Erythroblast (primary cell): ENCODE measurements around the gene EYS.

Experiments used
- GATA1 ChIP-seq: IDR thresholded peaks from 2 replicates; pipeline ENCODE4 v1.6.1; 2011; ENCODE audit warnings: low read depth, mild to moderate bottlenecking, control low read depth, low read length, moderate library complexity
- POLR2A ChIP-seq: IDR thresholded peaks from 2 replicates; pipeline ENCODE4 v1.6.1; 2011; ENCODE audit warnings: mild to moderate bottlenecking, low read length

DNA sequence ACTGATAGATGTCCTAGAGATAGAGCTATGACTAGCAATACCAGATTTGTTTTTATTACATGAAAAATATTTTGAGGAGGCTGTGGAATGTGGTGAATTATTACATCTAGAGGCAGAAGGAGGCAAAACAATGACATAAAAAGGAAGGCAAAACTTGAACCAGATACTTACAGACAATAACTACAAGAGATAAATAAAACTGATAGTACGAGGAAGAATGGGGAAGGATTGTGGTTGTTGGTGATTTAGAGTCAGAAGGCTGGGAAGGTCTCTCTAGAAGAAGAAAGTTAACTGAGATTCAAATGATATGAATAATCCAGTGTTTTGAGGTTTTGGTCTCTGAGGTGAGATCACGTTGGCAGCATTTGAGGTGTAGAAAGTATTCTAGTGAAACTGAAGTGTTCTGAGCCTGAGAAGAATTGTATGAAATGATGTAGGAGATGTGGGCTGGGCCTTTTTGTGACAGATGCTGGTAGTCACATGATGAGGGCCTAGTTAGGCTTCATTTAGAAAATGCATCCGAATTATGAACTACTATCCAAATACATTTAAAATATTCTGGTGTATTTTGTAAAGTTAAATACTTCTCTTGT lies 589.1 kb downstream of the EYS start:
- TF ChIP-seq POLR2A: no peak
- no peak for TF ChIP-seq GATA1
